ENCODE measurements around the gene RASGEF1C.

Gene RASGEF1C

GRCh38 chr5:180071531-180072255 is 137.3 kb downstream of the RASGEF1C start, which contains the start of gene RNF130 (continued):
- TF ChIP-seq ZNF600 (tag by site-specific recombination; IDR thresholded peaks at IDR 0.05) (peak; percentile 76), ZBTB17 (tag by site-specific recombination; IDR thresholded peaks at IDR 0.05) (no peak), YY2 (tag by site-specific recombination; IDR thresholded peaks at IDR 0.05) (no peak), ZNF350 (tag by site-specific recombination; IDR thresholded peaks at IDR 0.05) (0 out of 2 replicates have a peak, but pooled peaks have one; percentile 67), ZNF660 (tag by site-specific recombination; IDR thresholded peaks at IDR 0.05) (0 out of 2 replicates have a peak, but pooled peaks have one; percentile 49), ZNF341 (tag by site-specific recombination; IDR thresholded peaks at IDR 0.05; ENCODE audit: low read depth) (peak; percentile 62), ZNF449 (tag by site-specific recombination; IDR thresholded peaks at IDR 0.05) (no peak), ZBTB20 (tag by site-specific recombination; IDR thresholded peaks at IDR 0.05) (peak; percentile 17; the same call in 1 of the 2 replicates), SALL2 (tag by site-specific recombination; IDR thresholded peaks at IDR 0.05; ENCODE audit: borderline replicate concordance) (no peak), ZFHX2 (tag by site-specific recombination; conservative IDR thresholded peaks at IDR 0.05) (peak; percentile 74), EGR2 (tag by site-specific recombination; IDR thresholded peaks at IDR 0.05; ENCODE audit: low read depth) (peak; percentile 62), ZNF37A (tag by site-specific recombination; IDR thresholded peaks at IDR 0.05) (no peak), SP7 (tag by site-specific recombination; IDR thresholded peaks at IDR 0.05) (peak; percentile 77), BCL11A (tag by site-specific recombination; IDR thresholded peaks at IDR 0.05; ENCODE audit: low read depth) (0 out of 2 replicates have a peak, but pooled peaks have one; percentile 63), KLF9 (tag by site-specific recombination; IDR thresholded peaks at IDR 0.05; ENCODE audit: low read depth) (peak; percentile 87), HOXC10 (CRISPR knock-in tag; IDR thresholded peaks at IDR 0.05) (no peak), OSR2 (tag by site-specific recombination; IDR thresholded peaks at IDR 0.05) (no peak), BCL11B (tag by site-specific recombination; IDR thresholded peaks at IDR 0.05; ENCODE audit: low read depth) (peak; percentile 47; the same call in 1 of the 2 replicates), TRIM28 (IDR thresholded peaks at IDR 0.05; ENCODE audit: borderline replicate concordance, low read length) (no peak; the same call in 1 of the 2 replicates), ZSCAN5A (tag by site-specific recombination; IDR thresholded peaks at IDR 0.05) (peak; percentile 88; the same call in 1 of the 2 replicates), ZNF239 (tag by site-specific recombination; IDR thresholded peaks at IDR 0.05) (0 out of 2 replicates have a peak, but pooled peaks have one; percentile 15), ZNF792 (tag by site-specific recombination; IDR thresholded peaks at IDR 0.05) (no peak), ZIC2 (tag by site-specific recombination; IDR thresholded peaks at IDR 0.05) (peak; percentile 88), ZEB2 (tag by site-specific recombination; IDR thresholded peaks at IDR 0.05) (peak; percentile 86), OVOL3 (tag by site-specific recombination; IDR thresholded peaks at IDR 0.05) (0 out of 2 replicates have a peak, but pooled peaks have one; percentile 62), ZNF184 (tag by site-specific recombination; IDR thresholded peaks at IDR 0.05) (no peak)
- TF ChIP-seq, protein P1, sequence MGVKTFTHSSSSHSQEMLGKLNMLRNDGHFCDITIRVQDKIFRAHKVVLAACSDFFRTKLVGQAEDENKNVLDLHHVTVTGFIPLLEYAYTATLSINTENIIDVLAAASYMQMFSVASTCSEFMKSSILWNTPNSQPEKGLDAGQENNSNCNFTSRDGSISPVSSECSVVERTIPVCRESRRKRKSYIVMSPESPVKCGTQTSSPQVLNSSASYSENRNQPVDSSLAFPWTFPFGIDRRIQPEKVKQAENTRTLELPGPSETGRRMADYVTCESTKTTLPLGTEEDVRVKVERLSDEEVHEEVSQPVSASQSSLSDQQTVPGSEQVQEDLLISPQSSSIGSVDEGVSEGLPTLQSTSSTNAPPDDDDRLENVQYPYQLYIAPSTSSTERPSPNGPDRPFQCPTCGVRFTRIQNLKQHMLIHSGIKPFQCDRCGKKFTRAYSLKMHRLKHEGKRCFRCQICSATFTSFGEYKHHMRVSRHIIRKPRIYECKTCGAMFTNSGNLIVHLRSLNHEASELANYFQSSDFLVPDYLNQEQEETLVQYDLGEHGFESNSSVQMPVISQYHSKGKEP (tag by site-specific recombination; IDR thresholded peaks at IDR 0.05), result peak; percentile 52; the same call in 1 of the 2 replicates
- TF ChIP-seq, protein P2, sequence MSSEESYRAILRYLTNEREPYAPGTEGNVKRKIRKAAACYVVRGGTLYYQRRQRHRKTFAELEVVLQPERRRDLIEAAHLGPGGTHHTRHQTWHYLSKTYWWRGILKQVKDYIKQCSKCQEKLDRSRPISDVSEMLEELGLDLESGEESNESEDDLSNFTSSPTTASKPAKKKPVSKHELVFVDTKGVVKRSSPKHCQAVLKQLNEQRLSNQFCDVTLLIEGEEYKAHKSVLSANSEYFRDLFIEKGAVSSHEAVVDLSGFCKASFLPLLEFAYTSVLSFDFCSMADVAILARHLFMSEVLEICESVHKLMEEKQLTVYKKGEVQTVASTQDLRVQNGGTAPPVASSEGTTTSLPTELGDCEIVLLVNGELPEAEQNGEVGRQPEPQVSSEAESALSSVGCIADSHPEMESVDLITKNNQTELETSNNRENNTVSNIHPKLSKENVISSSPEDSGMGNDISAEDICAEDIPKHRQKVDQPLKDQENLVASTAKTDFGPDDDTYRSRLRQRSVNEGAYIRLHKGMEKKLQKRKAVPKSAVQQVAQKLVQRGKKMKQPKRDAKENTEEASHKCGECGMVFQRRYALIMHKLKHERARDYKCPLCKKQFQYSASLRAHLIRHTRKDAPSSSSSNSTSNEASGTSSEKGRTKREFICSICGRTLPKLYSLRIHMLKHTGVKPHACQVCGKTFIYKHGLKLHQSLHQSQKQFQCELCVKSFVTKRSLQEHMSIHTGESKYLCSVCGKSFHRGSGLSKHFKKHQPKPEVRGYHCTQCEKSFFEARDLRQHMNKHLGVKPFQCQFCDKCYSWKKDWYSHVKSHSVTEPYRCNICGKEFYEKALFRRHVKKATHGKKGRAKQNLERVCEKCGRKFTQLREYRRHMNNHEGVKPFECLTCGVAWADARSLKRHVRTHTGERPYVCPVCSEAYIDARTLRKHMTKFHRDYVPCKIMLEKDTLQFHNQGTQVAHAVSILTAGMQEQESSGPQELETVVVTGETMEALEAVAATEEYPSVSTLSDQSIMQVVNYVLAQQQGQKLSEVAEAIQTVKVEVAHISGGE (tag by site-specific recombination; conservative IDR thresholded peaks at IDR 0.05; ENCODE audit: low read depth), result peak; percentile 51
- TF ChIP-seq, protein P3, sequence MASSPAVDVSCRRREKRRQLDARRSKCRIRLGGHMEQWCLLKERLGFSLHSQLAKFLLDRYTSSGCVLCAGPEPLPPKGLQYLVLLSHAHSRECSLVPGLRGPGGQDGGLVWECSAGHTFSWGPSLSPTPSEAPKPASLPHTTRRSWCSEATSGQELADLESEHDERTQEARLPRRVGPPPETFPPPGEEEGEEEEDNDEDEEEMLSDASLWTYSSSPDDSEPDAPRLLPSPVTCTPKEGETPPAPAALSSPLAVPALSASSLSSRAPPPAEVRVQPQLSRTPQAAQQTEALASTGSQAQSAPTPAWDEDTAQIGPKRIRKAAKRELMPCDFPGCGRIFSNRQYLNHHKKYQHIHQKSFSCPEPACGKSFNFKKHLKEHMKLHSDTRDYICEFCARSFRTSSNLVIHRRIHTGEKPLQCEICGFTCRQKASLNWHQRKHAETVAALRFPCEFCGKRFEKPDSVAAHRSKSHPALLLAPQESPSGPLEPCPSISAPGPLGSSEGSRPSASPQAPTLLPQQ (tag by site-specific recombination; IDR thresholded peaks at IDR 0.05), result peak; percentile 89
- TF ChIP-seq, protein P4, sequence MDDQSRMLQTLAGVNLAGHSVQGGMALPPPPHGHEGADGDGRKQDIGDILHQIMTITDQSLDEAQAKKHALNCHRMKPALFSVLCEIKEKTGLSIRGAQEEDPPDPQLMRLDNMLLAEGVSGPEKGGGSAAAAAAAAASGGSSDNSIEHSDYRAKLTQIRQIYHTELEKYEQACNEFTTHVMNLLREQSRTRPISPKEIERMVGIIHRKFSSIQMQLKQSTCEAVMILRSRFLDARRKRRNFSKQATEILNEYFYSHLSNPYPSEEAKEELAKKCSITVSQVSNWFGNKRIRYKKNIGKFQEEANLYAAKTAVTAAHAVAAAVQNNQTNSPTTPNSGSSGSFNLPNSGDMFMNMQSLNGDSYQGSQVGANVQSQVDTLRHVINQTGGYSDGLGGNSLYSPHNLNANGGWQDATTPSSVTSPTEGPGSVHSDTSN (CRISPR knock-in tag; IDR thresholded peaks at IDR 0.05), result peak; percentile 92; the same call in 1 of the 2 replicates
